Measurements from ENCODE around the gene TFDP1.
A peak's percentile ranks its signal among the peaks of the same experiment; 100 is the strongest.

TFDP1 gene

DNA sequence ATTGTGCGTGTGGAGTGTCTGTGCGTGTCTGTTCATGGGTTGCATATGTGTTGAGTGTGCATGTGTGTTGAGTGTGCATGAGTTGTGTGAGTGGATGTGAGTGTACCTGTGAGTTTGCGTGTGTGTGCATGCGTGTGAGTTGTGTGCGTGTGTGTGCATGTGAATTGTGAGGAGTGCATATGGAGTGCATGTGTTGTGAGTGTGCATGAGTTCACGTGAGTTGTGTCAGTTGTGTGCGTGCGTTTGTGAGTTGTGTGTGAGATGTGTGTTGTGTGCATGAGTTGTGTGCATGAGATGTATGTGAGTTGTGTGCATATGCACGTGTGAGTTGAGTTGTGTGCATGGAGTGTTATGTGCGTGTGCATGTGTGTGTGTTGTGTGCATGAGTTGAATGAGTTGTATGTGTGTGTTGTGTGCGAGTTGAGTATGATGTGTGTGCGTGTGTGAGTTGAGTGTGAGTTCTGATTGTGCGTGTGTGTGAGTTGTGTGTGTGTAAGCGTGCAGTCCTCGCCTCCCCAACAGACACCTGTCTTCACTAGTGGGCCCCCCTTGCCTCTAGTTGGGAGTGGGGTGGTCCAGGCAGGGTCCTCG is 29.3 kb downstream of the TFDP1 start:
- no peak overlapping the region for H2AK5ac ChIP-seq (ENCODE audit: low read length)
- no peak overlapping the region for H3K9ac ChIP-seq (ENCODE audit: low read length)
- peaks cover 22 to 39% of the 10 kb centered on the region in 2 experiments for H3K36me3 ChIP-seq (ENCODE audit: control insufficient read depth in 1 of 2, insufficient read depth in 2 of 2, low read length in 2 of 2)
- no peak overlapping the region for H4K91ac ChIP-seq (ENCODE audit: low read depth, low read length)
- no peak overlapping the region for H3K4me2 ChIP-seq (ENCODE audit: low read length)
- 100% methylated on average over 8 of the region's 16 CpGs for WGBS (ENCODE audit: extremely low coverage, insufficient coverage, insufficient read length)
- peak overlapping the region; percentile 63 for H3K4me3 ChIP-seq (ENCODE audit: low read depth, low read length)
- H2BK120ac ChIP-seq (ENCODE audit: insufficient read depth, low read length, poor library complexity): no peak overlapping the region
- H3K4ac ChIP-seq (ENCODE audit: low read depth, low read length): no peak overlapping the region
- DNase-seq: no peak
- H3K23ac ChIP-seq (ENCODE audit: low read length): peak overlapping the region; percentile 18
- no peak overlapping the region for H4K8ac ChIP-seq (ENCODE audit: low read depth, low read length)
- H3K79me1 ChIP-seq (ENCODE audit: low read length): no peaks in the 10 kb centered on the region
- H3K9me3 ChIP-seq (ENCODE audit: insufficient read depth, low read depth, low read length): peaks cover 11% of the 10 kb centered on the region
- no peaks in the 10 kb centered on the region for H3K79me2 ChIP-seq (ENCODE audit: control insufficient read depth, insufficient read depth, low read length, poor library complexity)
- no peak overlapping the region for H2BK12ac ChIP-seq (ENCODE audit: low read length)
- no peak overlapping the region for H2AFZ ChIP-seq (ENCODE audit: insufficient read depth, low read length, poor library complexity)
- no peak overlapping the region for H3K18ac ChIP-seq (ENCODE audit: low read length)
- H2BK5ac ChIP-seq (ENCODE audit: low read depth, low read length, poor library complexity): no peak overlapping the region
- peaks cover 8 to 13% of the 10 kb centered on the region in 2 experiments for H3K4me1 ChIP-seq (ENCODE audit: control insufficient read depth in 1 of 2, insufficient read depth in 2 of 2, low read length in 2 of 2)
- no peak overlapping the region for H3K14ac ChIP-seq (ENCODE audit: low read length)
- H3K27ac ChIP-seq (ENCODE audit: low read depth, low read length): no peak overlapping the region
- H3K27me3 ChIP-seq (ENCODE audit: insufficient read depth, low read length): no peaks in the 10 kb centered on the region
- H4K12ac ChIP-seq (ENCODE audit: low read depth, low read length): no peak overlapping the region

DNA sequence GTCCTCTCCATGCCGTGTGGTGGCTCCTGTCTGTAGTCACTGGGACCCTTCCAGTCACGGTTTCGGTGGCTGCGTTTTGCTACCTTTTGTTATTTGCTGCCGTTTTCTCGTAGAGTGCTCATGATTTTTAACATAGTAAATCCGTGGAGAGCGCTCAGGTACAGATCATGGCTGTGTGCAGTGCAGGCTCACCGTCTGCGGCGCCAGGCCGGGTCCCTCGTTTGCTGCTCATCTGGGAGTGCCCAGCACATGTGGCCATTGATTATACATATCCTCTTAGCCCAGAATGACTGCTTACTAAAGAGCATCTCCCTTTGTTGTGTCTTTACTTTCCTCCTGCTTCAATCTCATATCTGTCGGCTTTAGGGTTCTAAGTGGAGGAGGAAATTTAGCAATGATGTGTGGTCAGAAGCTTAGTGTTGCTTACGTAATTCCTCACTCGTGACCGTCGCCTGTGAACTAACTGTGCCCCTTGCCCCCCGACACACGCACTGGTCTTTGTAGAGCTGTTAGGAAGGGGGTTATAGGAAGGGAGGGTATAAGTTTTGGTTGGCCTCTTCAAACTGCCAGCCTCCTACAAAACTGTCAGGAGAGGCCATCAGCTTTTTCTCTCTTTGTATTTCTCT is 31.8 kb downstream of the TFDP1 start:
- Histone ChIP-seq H3K9ac (ENCODE audit: low read length) (no peak overlapping the region), H3K14ac (ENCODE audit: low read length) (no peak overlapping the region), H4K91ac (ENCODE audit: low read depth, low read length) (no peak overlapping the region), H3K4ac (ENCODE audit: low read depth, low read length) (no peak overlapping the region), H3K36me3 (ENCODE audit: control insufficient read depth in 1 of 2, insufficient read depth in 2 of 2, low read length in 2 of 2) (peaks cover 8 to 24% of the 10 kb centered on the region in 2 experiments), H3K27ac (ENCODE audit: low read depth, low read length) (no peak overlapping the region), H3K4me2 (ENCODE audit: low read length) (no peak overlapping the region), H3K4me3 (ENCODE audit: low read depth, low read length) (no peak overlapping the region), H3K18ac (ENCODE audit: low read length) (no peak overlapping the region), H3K23ac (ENCODE audit: low read length) (no peak overlapping the region), H3K79me2 (ENCODE audit: control insufficient read depth, insufficient read depth, low read length, poor library complexity) (no peaks in the 10 kb centered on the region), H3K27me3 (ENCODE audit: insufficient read depth, low read length) (no peaks in the 10 kb centered on the region), H3K79me1 (ENCODE audit: low read length) (no peaks in the 10 kb centered on the region), H2AK5ac (ENCODE audit: low read length) (no peak overlapping the region), H2BK5ac (ENCODE audit: low read depth, low read length, poor library complexity) (no peak overlapping the region), H2BK12ac (ENCODE audit: low read length) (no peak overlapping the region), H4K12ac (ENCODE audit: low read depth, low read length) (no peak overlapping the region), H3K4me1 (ENCODE audit: control insufficient read depth in 1 of 2, insufficient read depth in 2 of 2, low read length in 2 of 2) (peaks cover 8 to 13% of the 10 kb centered on the region in 2 experiments), H2BK120ac (ENCODE audit: insufficient read depth, low read length, poor library complexity) (no peak overlapping the region), H2AFZ (ENCODE audit: insufficient read depth, low read length, poor library complexity) (no peak overlapping the region), H4K8ac (ENCODE audit: low read depth, low read length) (no peak overlapping the region), H3K9me3 (ENCODE audit: insufficient read depth, low read depth, low read length) (peaks cover 11% of the 10 kb centered on the region)
- peak in 1 of 2 donors; percentile 24 for DNase-seq
- no CpG with 5 or more reads among the region's 20 CpGs for WGBS (ENCODE audit: extremely low coverage, insufficient coverage, insufficient read length)

DNA sequence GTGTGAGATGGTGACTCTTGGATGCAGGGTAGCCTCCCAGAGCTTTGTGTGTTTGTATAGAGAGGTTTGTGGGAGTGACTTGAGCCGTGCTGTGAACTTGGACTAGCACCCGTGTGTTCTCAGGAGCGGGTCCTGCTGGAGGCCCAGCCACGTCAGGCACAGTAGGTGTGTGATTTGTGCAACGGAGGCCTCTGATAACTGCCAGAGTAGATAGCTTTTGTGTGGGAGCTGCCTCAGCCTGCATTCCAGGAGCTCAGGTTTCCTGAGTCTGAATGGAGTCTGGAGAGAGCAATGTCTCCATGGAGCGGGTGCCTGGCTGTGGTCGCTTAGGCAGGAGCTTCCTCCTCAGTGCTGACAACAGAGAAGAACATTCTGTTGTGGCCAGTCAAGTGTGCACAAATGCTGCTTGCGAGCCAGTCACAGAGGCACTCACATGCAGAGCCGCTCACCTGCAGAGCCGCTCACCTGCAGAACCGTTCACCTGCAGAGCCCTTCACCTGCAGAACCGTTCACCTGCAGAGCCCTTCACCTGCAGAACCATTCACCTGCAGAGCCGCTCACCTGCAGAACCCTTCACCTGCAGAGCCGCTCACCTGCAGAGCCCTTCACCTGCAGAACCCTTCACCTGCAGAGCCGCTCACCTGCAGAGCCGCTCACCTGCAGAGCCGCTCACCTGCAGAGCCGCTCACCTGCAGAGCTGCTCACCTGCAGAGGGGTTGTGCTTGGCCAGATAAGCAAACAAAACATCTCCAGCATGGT is 32.6 kb downstream of the TFDP1 start:
- no peak for DNase-seq
- Histone ChIP-seq H3K9ac (ENCODE audit: low read length) (no peak overlapping the region), H3K4me2 (ENCODE audit: low read length) (no peak overlapping the region), H3K79me2 (ENCODE audit: control insufficient read depth, insufficient read depth, low read length, poor library complexity) (no peaks in the 10 kb centered on the region), H2BK120ac (ENCODE audit: insufficient read depth, low read length, poor library complexity) (no peak overlapping the region), H2BK5ac (ENCODE audit: low read depth, low read length, poor library complexity) (no peak overlapping the region), H3K36me3 (ENCODE audit: control insufficient read depth in 1 of 2, insufficient read depth in 2 of 2, low read length in 2 of 2) (peaks cover 3 to 18% of the 10 kb centered on the region in 2 experiments), H4K8ac (ENCODE audit: low read depth, low read length) (no peak overlapping the region), H3K18ac (ENCODE audit: low read length) (no peak overlapping the region), H3K23ac (ENCODE audit: low read length) (no peak overlapping the region), H3K4ac (ENCODE audit: low read depth, low read length) (no peak overlapping the region), H3K27ac (ENCODE audit: low read depth, low read length) (no peak overlapping the region), H4K91ac (ENCODE audit: low read depth, low read length) (no peak overlapping the region), H3K14ac (ENCODE audit: low read length) (no peak overlapping the region), H2AK5ac (ENCODE audit: low read length) (no peak overlapping the region), H3K79me1 (ENCODE audit: low read length) (no peaks in the 10 kb centered on the region), H2BK12ac (ENCODE audit: low read length) (no peak overlapping the region), H4K12ac (ENCODE audit: low read depth, low read length) (no peak overlapping the region), H3K27me3 (ENCODE audit: insufficient read depth, low read length) (no peaks in the 10 kb centered on the region), H3K9me3 (ENCODE audit: insufficient read depth, low read depth, low read length) (peaks cover 11% of the 10 kb centered on the region), H2AFZ (ENCODE audit: insufficient read depth, low read length, poor library complexity) (no peak overlapping the region), H3K4me1 (ENCODE audit: control insufficient read depth in 1 of 2, insufficient read depth in 2 of 2, low read length in 2 of 2) (peaks cover 8 to 13% of the 10 kb centered on the region in 2 experiments), H3K4me3 (ENCODE audit: low read depth, low read length) (no peak overlapping the region)
- WGBS (ENCODE audit: extremely low coverage, insufficient coverage, insufficient read length): no CpG with 5 or more reads among the region's 18 CpGs

DNA sequence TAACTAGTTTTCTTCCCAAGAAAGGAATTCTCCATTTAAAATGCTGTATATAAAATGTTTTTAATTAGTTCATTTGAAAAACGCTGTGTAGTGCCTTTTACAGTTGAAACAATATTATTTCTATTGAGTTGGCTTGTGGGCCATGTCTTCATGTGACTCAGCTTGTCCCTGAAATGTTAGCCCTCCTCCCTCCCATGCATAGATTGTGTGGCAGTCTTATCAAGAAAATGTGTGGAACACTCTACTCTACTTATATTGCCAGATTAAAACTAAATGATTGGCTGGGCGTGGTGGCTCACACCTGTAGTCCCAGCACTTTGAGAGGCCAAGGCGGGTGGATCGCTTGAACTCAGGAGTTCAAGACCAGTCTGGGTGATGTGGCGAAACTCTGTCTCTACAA is 33.4 kb downstream of the TFDP1 start:
- Histone ChIP-seq H3K79me2 (ENCODE audit: control insufficient read depth, insufficient read depth, low read length, poor library complexity) (no peaks in the 10 kb centered on the region), H3K79me1 (ENCODE audit: low read length) (no peaks in the 10 kb centered on the region), H3K9me3 (ENCODE audit: insufficient read depth, low read depth, low read length) (peaks cover 11% of the 10 kb centered on the region), H3K23ac (ENCODE audit: low read length) (no peak overlapping the region), H2AK5ac (ENCODE audit: low read length) (no peak overlapping the region), H3K9ac (ENCODE audit: low read length) (no peak overlapping the region), H3K14ac (ENCODE audit: low read length) (no peak overlapping the region), H2AFZ (ENCODE audit: insufficient read depth, low read length, poor library complexity) (no peak overlapping the region), H3K27ac (ENCODE audit: low read depth, low read length) (no peak overlapping the region), H3K4me2 (ENCODE audit: low read length) (no peak overlapping the region), H2BK12ac (ENCODE audit: low read length) (no peak overlapping the region), H3K4ac (ENCODE audit: low read depth, low read length) (no peak overlapping the region), H3K18ac (ENCODE audit: low read length) (no peak overlapping the region), H3K36me3 (ENCODE audit: control insufficient read depth in 1 of 2, insufficient read depth in 2 of 2, low read length in 2 of 2) (peaks cover 10 to 21% of the 10 kb centered on the region in 2 experiments), H4K8ac (ENCODE audit: low read depth, low read length) (no peak overlapping the region), H3K4me3 (ENCODE audit: low read depth, low read length) (no peak overlapping the region), H3K27me3 (ENCODE audit: insufficient read depth, low read length) (no peaks in the 10 kb centered on the region), H2BK120ac (ENCODE audit: insufficient read depth, low read length, poor library complexity) (no peak overlapping the region), H2BK5ac (ENCODE audit: low read depth, low read length, poor library complexity) (no peak overlapping the region), H4K12ac (ENCODE audit: low read depth, low read length) (no peak overlapping the region), H3K4me1 (ENCODE audit: control insufficient read depth in 1 of 2, insufficient read depth in 2 of 2, low read length in 2 of 2) (peaks cover 8 to 13% of the 10 kb centered on the region in 2 experiments), H4K91ac (ENCODE audit: low read depth, low read length) (no peak overlapping the region)
- DNase-seq: no peak
- no CpG with 5 or more reads among the region's 5 CpGs for WGBS (ENCODE audit: extremely low coverage, insufficient coverage, insufficient read length)

All from trophoblast cell (in vitro differentiated cells and primary cell).